ENCODE measurements around the gene ASB5. TPM values are rescaled to one million over a fixed set of nuclear protein-coding genes. Genes with fewer than 3 reads are reported as not detected.
A peak's percentile ranks its signal among the peaks of the same experiment; 100 is the strongest.

Gene ASB5
- total and polyA plus RNA-seq, 10 of the 15 experiments (the other 5 are each of a cell fraction or from before 2014, with no cell fraction given) = not detected

GRCh38 chr4:176195184-176195978 lies 73.6 kb downstream of the ASB5 start, which contains the start of gene SPATA4 (continued):
- TF ChIP-seq CEBPZ (IDR thresholded peaks at IDR 0.05; ENCODE audit: low read depth, low read length) = no peak
- no peak for TF ChIP-seq USF1 (IDR thresholded peaks at IDR 0.05; ENCODE audit: borderline replicate concordance, extremely low read length, insufficient read depth, low read depth, low read length)
- peak; percentile 53; the same call in 1 of the 2 replicates for TF ChIP-seq CREB1 (IDR thresholded peaks at IDR 0.05; ENCODE audit: low read depth)
- no peak for TF ChIP-seq E2F4 (IDR thresholded peaks at IDR 0.05; ENCODE audit: low read depth, low read length)
- no peak for TF ChIP-seq SMC3 (IDR thresholded peaks at IDR 0.05; ENCODE audit: borderline replicate concordance, low read length)
- peak; percentile 84 for TF ChIP-seq POU2F2 (IDR thresholded peaks at IDR 0.05; ENCODE audit: borderline replicate concordance, low read depth, low read length)
- TF ChIP-seq NRF1 (conservative IDR thresholded peaks at IDR 0.05; ENCODE audit: low read depth, low read length) = peak; percentile 79
- TF ChIP-seq ATF3 (IDR thresholded peaks at IDR 0.05; ENCODE audit: borderline replicate concordance, extremely low read depth, low read depth, low read length) = no peak
- 0 out of 2 replicates have a peak, but pooled peaks have one; percentile 38 for TF ChIP-seq ELK1 (IDR thresholded peaks at IDR 0.05; ENCODE audit: low read depth, low read length)
- peak; percentile 77; the same call in 1 of the 2 replicates for TF ChIP-seq NBN (IDR thresholded peaks at IDR 0.05)
- TF ChIP-seq ZZZ3 (IDR thresholded peaks at IDR 0.05; ENCODE audit: control insufficient read depth, insufficient read length, low read depth) = no peak
- peak; percentile 85 for TF ChIP-seq ATF7 (IDR thresholded peaks at IDR 0.05; ENCODE audit: low read depth)
- TF ChIP-seq SP1 (IDR thresholded peaks at IDR 0.05; ENCODE audit: low read depth, low read length) = no peak
- no peak for TF ChIP-seq ZSCAN29 (IDR thresholded peaks at IDR 0.05)
- peak; percentile 50; the same call in 1 of the 2 replicates for TF ChIP-seq BACH1 (IDR thresholded peaks at IDR 0.05; ENCODE audit: borderline replicate concordance)
- peak; percentile 69; the same call in 1 of the 2 replicates for TF ChIP-seq GATAD2B (conservative IDR thresholded peaks at IDR 0.05; ENCODE audit: low read depth)
- no peak for TF ChIP-seq SREBF1 (IDR thresholded peaks at IDR 0.05; ENCODE audit: low read length)
- peak; percentile 55; the same call in 1 of the 2 replicates for TF ChIP-seq CHD2 (IDR thresholded peaks at IDR 0.05; ENCODE audit: borderline replicate concordance, low read depth, low read length)
- TF ChIP-seq CBX3 (IDR thresholded peaks at IDR 0.05; ENCODE audit: borderline replicate concordance, low read depth) = no peak
- TF ChIP-seq ZNF207 (IDR thresholded peaks at IDR 0.05; ENCODE audit: borderline replicate concordance) = no peak
- TF ChIP-seq RUNX3 (IDR thresholded peaks at IDR 0.05; ENCODE audit: low read length) = peak; percentile 100
- TF ChIP-seq CBX5 (IDR thresholded peaks at IDR 0.05; ENCODE audit: low read depth) = peak; percentile 94
- no peak for TF ChIP-seq EZH2 (IDR thresholded peaks at IDR 0.05; ENCODE audit: borderline replicate concordance, control insufficient read depth, low read depth, low read length)
- TF ChIP-seq SUZ12 (IDR thresholded peaks at IDR 0.05; ENCODE audit: unreplicated experiment) = no peak
